Measurements from ENCODE around the gene DPYSL5.
A peak's percentile ranks its signal among the peaks of the same experiment; 100 is the strongest.

The DPYSL5 gene

DNA sequence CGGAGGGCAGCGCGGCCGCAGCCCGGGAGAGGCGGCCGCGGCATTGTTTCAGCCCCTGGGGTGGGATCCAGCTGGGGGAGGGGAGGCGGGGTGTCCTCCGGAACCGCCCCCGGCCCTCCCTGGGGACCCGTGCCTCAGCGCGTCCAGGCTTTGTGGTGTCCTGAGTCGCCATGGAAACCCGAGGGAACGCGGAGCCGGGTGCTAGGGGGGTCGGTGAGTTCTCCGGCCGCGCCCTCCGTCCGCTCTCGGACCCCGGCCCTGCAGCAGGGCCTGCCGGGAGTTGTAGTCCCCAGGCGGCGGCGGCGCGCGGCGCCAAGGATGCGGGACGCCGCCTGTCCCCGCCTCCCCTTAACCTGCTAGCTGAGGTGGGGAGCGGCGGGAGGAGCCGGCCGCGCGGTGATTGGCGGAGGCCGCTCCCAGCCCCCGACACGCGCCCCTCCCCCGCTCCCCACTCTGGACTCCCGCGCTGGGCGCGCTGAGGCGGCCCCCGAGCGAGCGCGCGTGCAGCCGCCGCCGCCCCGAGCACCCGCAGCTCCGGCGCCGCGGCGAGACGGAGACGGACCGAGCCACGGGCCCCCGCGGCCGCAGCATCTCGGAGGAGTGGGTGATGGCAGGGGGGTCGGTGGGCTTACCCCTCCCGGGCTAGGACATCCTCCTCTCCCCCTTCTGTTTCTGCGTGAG is at the start of gene DPYSL5:
Gene DPYSL5 (plus strand): TSS at position 478 of the 681 bp plus-strand sequence. CDS start 50,368 bp downstream, outside the sequence.
- H3K27ac ChIP-seq (ENCODE audit: low read length) = no peak within 1 kb of the TSS
- peaks cover 6% of the 10 kb centered on the region for H3K4me1 ChIP-seq (ENCODE audit: control insufficient read depth, low read depth, low read length)
- peak within 1 kb of the TSS; percentile 69 for H3K4me3 ChIP-seq (ENCODE audit: low read length)
- H3K9ac ChIP-seq (ENCODE audit: low read length) = peak within 1 kb of the TSS; percentile 57
- no peaks in the 10 kb centered on the region for H3K9me3 ChIP-seq (ENCODE audit: control insufficient read depth, low read depth, low read length)
- H3K27me3 ChIP-seq (ENCODE audit: control insufficient read depth, insufficient read depth, low read length) = peaks cover 78% of the 10 kb centered on the region
- no peaks in the 10 kb centered on the region for H3K36me3 ChIP-seq (ENCODE audit: control insufficient read depth, low read depth, low read length)

- no peaks in the 10 kb centered on the region for H3K4me1 ChIP-seq (ENCODE audit: control insufficient read depth, low read depth, low read length)
- H3K36me3 ChIP-seq (ENCODE audit: control insufficient read depth, low read depth, low read length) = peaks cover 15% of the 10 kb centered on the region
- no peak overlapping the region for H3K27ac ChIP-seq (ENCODE audit: low read length)
- H3K9me3 ChIP-seq (ENCODE audit: control insufficient read depth, low read depth, low read length) = no peaks in the 10 kb centered on the region
- no peaks in the 10 kb centered on the region for H3K27me3 ChIP-seq (ENCODE audit: control insufficient read depth, insufficient read depth, low read length)
- H3K9ac ChIP-seq (ENCODE audit: low read length) = no peak overlapping the region
- no peak overlapping the region for H3K4me3 ChIP-seq (ENCODE audit: low read length)
These were observed 46.6 kb upstream of the DPYSL5 start for GRCh38 chr2:26801328-26801727.

GRCh38 chr2:26801796-26802195 is 46.1 kb upstream of the DPYSL5 start:
- H3K4me1 ChIP-seq (ENCODE audit: control insufficient read depth, low read depth, low read length) = no peaks in the 10 kb centered on the region
- no peak overlapping the region for H3K27ac ChIP-seq (ENCODE audit: low read length)
- H3K36me3 ChIP-seq (ENCODE audit: control insufficient read depth, low read depth, low read length) = peaks cover 15% of the 10 kb centered on the region
- no peaks in the 10 kb centered on the region for H3K9me3 ChIP-seq (ENCODE audit: control insufficient read depth, low read depth, low read length)
- H3K27me3 ChIP-seq (ENCODE audit: control insufficient read depth, insufficient read depth, low read length) = no peaks in the 10 kb centered on the region
- H3K4me3 ChIP-seq (ENCODE audit: low read length) = no peak overlapping the region
- H3K9ac ChIP-seq (ENCODE audit: low read length) = no peak overlapping the region

DNA sequence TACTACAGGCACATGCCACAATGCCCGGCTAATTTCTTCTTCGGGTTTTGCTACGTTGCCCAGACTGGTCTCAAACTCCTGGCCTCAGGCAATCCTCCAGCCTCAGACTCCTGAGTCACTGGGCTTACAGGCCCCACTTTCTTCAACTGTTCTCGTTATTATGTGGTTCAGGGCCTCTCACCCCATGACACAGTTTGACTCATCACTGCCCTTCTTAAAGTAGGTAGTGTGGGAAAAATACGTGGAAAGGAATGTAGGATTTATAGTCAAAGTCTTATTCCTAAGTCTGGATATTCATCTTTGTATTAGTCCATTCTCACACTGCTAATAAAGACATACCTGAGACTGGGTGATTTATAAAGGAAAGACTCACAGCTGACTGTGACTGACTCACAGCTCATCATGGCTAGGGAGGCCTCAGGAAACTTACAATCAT is 42.7 kb upstream of the DPYSL5 start:
- Histone ChIP-seq H3K9me3 (ENCODE audit: control insufficient read depth, low read depth, low read length) (no peaks in the 10 kb centered on the region), H3K9ac (ENCODE audit: low read length) (no peak overlapping the region), H3K27me3 (ENCODE audit: control insufficient read depth, insufficient read depth, low read length) (no peaks in the 10 kb centered on the region), H3K4me3 (ENCODE audit: low read length) (no peak overlapping the region), H3K27ac (ENCODE audit: low read length) (no peak overlapping the region), H3K36me3 (ENCODE audit: control insufficient read depth, low read depth, low read length) (peaks cover 4% of the 10 kb centered on the region), H3K4me1 (ENCODE audit: control insufficient read depth, low read depth, low read length) (no peaks in the 10 kb centered on the region)

- H3K27ac ChIP-seq (ENCODE audit: low read length) = no peak overlapping the region
- no peak overlapping the region for H3K9ac ChIP-seq (ENCODE audit: low read length)
- no peak overlapping the region for H3K4me3 ChIP-seq (ENCODE audit: low read length)
- H3K27me3 ChIP-seq (ENCODE audit: control insufficient read depth, insufficient read depth, low read length) = no peaks in the 10 kb centered on the region
- H3K36me3 ChIP-seq (ENCODE audit: control insufficient read depth, low read depth, low read length) = no peaks in the 10 kb centered on the region
- no peaks in the 10 kb centered on the region for H3K4me1 ChIP-seq (ENCODE audit: control insufficient read depth, low read depth, low read length)
- H3K9me3 ChIP-seq (ENCODE audit: control insufficient read depth, low read depth, low read length) = no peaks in the 10 kb centered on the region
These were observed 40.0 kb upstream of the DPYSL5 start for GRCh38 chr2:26807788-26808460.

- no peak overlapping the region for H3K4me3 ChIP-seq (ENCODE audit: low read length)
- no peak overlapping the region for H3K9ac ChIP-seq (ENCODE audit: low read length)
- H3K27ac ChIP-seq (ENCODE audit: low read length) = no peak overlapping the region
- no peaks in the 10 kb centered on the region for H3K9me3 ChIP-seq (ENCODE audit: control insufficient read depth, low read depth, low read length)
- no peaks in the 10 kb centered on the region for H3K36me3 ChIP-seq (ENCODE audit: control insufficient read depth, low read depth, low read length)
- H3K4me1 ChIP-seq (ENCODE audit: control insufficient read depth, low read depth, low read length) = no peaks in the 10 kb centered on the region
- no peaks in the 10 kb centered on the region for H3K27me3 ChIP-seq (ENCODE audit: control insufficient read depth, insufficient read depth, low read length)
These were observed 38.7 kb upstream of the DPYSL5 start for GRCh38 chr2:26809211-26809610.

DNA sequence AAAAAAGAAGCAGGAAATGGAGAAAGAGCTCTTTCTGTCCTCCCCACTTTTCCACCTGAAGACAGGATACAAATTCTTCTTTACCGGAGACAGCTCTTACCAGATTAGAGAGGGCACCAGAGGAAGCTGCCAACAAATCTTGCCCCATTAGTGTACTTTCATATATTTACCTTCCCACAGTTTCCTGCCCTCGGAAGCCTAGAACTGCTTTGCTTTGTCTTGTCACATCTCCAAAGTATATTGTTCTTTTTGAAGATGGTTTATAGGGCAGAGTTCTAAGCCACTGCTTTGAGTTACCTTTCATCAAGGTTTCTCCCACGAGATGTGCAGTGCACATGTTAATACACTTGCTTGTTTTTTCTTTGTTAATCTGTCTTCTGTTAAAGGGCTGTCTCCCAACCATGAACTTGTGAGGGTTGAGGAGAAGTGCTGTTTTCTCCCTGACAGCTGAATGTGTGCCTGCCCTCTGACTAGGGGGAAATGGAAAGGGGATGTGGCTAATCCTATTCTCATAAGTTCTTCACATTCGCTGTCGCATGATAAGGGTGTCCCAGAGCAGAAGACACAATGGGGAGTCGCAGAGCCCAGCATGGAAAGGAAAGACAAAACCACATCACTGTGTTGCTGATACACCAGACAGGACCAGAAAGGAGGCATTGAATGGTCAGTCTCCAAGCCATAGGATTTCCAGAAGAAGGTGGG is 37.9 kb upstream of the DPYSL5 start:
- Histone ChIP-seq H3K27me3 (ENCODE audit: control insufficient read depth, insufficient read depth, low read length) (no peaks in the 10 kb centered on the region), H3K36me3 (ENCODE audit: control insufficient read depth, low read depth, low read length) (no peaks in the 10 kb centered on the region), H3K9me3 (ENCODE audit: control insufficient read depth, low read depth, low read length) (no peaks in the 10 kb centered on the region), H3K27ac (ENCODE audit: low read length) (no peak overlapping the region), H3K9ac (ENCODE audit: low read length) (no peak overlapping the region), H3K4me1 (ENCODE audit: control insufficient read depth, low read depth, low read length) (no peaks in the 10 kb centered on the region), H3K4me3 (ENCODE audit: low read length) (no peak overlapping the region)

DNA sequence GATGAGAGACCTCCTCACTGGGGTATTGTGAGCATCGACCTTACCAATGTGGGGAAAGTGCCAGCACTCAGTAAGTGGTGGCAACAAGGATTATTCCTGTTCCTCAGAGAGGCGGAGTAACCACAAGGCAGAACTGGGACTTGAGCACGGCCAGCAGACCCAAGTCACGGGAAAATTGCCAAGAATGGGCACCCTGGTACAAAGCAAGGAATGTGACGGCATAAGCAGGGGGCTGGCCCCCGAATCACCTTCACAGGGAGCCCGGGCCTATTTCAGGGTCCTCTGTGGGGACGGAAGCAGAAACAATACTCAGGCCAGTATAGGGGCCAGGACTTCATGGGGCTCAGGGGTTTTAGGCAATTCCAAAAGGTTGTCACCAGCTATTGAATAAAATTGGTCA is 36.7 kb upstream of the DPYSL5 start:
- H3K9me3 ChIP-seq (ENCODE audit: control insufficient read depth, low read depth, low read length) = no peaks in the 10 kb centered on the region
- no peak overlapping the region for H3K4me3 ChIP-seq (ENCODE audit: low read length)
- no peaks in the 10 kb centered on the region for H3K36me3 ChIP-seq (ENCODE audit: control insufficient read depth, low read depth, low read length)
- H3K9ac ChIP-seq (ENCODE audit: low read length) = no peak overlapping the region
- H3K27me3 ChIP-seq (ENCODE audit: control insufficient read depth, insufficient read depth, low read length) = no peaks in the 10 kb centered on the region
- no peak overlapping the region for H3K27ac ChIP-seq (ENCODE audit: low read length)
- no peaks in the 10 kb centered on the region for H3K4me1 ChIP-seq (ENCODE audit: control insufficient read depth, low read depth, low read length)

GRCh38 chr2:26811791-26812694 is 35.9 kb upstream of the DPYSL5 start:
- Histone ChIP-seq H3K9me3 (ENCODE audit: control insufficient read depth, low read depth, low read length) (no peaks in the 10 kb centered on the region), H3K4me3 (ENCODE audit: low read length) (no peak overlapping the region), H3K27me3 (ENCODE audit: control insufficient read depth, insufficient read depth, low read length) (no peaks in the 10 kb centered on the region), H3K9ac (ENCODE audit: low read length) (no peak overlapping the region), H3K4me1 (ENCODE audit: control insufficient read depth, low read depth, low read length) (no peaks in the 10 kb centered on the region), H3K27ac (ENCODE audit: low read length) (no peak overlapping the region), H3K36me3 (ENCODE audit: control insufficient read depth, low read depth, low read length) (no peaks in the 10 kb centered on the region)

DNA sequence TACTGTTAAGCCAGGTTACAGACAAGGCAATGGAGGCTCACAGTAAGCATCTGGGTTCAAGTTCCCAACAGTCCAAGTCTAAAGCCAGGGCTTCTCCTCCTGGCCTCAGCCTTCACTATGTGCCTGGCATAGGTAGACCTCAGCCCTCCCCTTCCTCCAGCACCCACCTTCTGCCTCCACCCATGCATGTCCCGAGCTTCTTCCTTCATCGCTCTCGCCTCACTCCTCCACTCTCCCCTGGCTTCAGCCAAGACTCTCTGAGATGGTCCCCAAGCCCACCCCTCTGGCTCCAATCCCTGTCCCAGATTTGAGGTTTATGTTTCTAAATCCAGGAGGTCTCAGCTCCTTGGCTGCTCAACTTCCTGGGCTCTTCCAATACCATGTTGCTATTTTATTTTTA is 35.2 kb upstream of the DPYSL5 start:
- H3K9ac ChIP-seq (ENCODE audit: low read length) = no peak overlapping the region
- H3K27me3 ChIP-seq (ENCODE audit: control insufficient read depth, insufficient read depth, low read length) = no peaks in the 10 kb centered on the region
- no peaks in the 10 kb centered on the region for H3K9me3 ChIP-seq (ENCODE audit: control insufficient read depth, low read depth, low read length)
- H3K36me3 ChIP-seq (ENCODE audit: control insufficient read depth, low read depth, low read length) = no peaks in the 10 kb centered on the region
- no peaks in the 10 kb centered on the region for H3K4me1 ChIP-seq (ENCODE audit: control insufficient read depth, low read depth, low read length)
- H3K27ac ChIP-seq (ENCODE audit: low read length) = no peak overlapping the region
- no peak overlapping the region for H3K4me3 ChIP-seq (ENCODE audit: low read length)

Data from iPS-18a (cell line).